Panc1 (cell line): ENCODE data around the gene PDK2.

Source experiments
- CTCF ChIP-seq: fragments of 450-650 bp; IDR thresholded peaks from 2 replicates; pipeline ENCODE4 v1.5.1; 2017; ENCODE audit warnings: mild to moderate bottlenecking
- POLR2AphosphoS5 ChIP-seq: IDR thresholded peaks from 2 replicates; pipeline ENCODE4 v1.6.1; 2012; ENCODE audit warnings: mild to moderate bottlenecking, low read depth, low read length, moderate library complexity
- REST ChIP-seq, 2 experiments: IDR thresholded peaks; 2 replicates each; pipeline ENCODE4 v1.6.1; 2011 to 2012; ENCODE audit warnings: low read depth in 2 of 2, control low read depth in 1 of 2, low read length in 1 of 2, mild to moderate bottlenecking in 1 of 2, moderate library complexity in 1 of 2; ENCODE audit not compliant: insufficient read depth in 1 of 2
- SIN3A ChIP-seq: IDR thresholded peaks from 2 replicates; pipeline ENCODE4 v1.6.1; 2012; ENCODE audit warnings: low read depth, mild to moderate bottlenecking, low read length, moderate library complexity, borderline replicate concordance; ENCODE audit not compliant: insufficient read depth
- TCF7L2 ChIP-seq: IDR thresholded peaks from 2 replicates; pipeline ENCODE4 v1.6.1; 2011; ENCODE audit warnings: mild to moderate bottlenecking, low read depth, low read length, inconsistent platforms

- TF ChIP-seq CTCF (no peak), TCF7L2 (no peak), REST (IDR thresholded peaks at IDR 0.05; ENCODE audit: insufficient read depth in 1 of 2, low read depth in 2 of 2, low read length in 1 of 2) (no peak), POLR2AphosphoS5 (no peak), SIN3A (no peak)
These were observed 5.1 kb upstream of the PDK2 start for GRCh38 chr17:50090071-50090470.
